Measurements from ENCODE around the gene INPP5K.
"Not testable (repeated sequence)": the region's sequence is repeated elsewhere in the genome, so short reads cannot be mapped to it uniquely, and the experiment has no call there.

The INPP5K gene

DNA sequence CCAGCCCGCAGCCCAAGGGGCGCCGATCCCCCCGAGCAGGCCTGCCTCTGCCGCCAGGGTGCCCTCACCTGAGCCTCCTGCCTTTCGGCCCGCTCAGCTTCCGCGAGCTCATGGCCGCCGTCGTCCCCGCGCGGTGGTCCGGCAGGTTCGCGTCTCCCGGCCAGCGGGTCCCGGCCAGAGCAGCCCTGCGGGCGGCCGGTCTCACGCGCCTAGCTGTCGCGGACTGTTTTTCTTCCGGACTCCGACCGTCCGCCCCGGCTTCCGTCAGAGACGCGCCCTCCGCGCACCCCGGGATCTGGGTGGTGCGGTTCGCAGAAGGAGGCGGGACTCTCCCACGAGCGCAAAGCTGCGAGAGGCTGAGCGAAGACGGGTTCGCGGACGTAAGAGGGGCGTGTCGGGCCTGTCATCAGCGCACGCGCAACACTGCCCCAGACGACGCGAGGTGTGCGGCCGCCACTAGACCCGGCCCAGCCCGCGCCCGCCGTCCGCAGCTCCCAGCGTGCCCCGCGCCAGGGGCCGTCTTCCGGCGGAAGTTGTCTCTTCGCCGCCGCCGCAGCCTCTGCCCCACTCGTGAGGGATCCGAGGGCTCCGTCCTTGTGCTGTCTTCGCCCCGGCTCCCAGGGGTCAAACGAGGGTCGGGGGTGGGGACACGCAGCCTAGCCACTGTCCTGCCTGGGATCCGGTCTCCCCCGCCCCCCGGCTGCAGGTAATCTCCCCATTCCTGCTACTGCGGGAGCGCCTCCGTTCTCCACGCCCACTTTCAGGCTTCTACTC is at the start of gene INPP5K:
TSS of gene INPP5K (minus strand) at position 225 of the 774 bp plus-strand sequence. CDS start at position 112, 113 bp downstream.
- peak; percentile 57 for DNase-seq

DNA sequence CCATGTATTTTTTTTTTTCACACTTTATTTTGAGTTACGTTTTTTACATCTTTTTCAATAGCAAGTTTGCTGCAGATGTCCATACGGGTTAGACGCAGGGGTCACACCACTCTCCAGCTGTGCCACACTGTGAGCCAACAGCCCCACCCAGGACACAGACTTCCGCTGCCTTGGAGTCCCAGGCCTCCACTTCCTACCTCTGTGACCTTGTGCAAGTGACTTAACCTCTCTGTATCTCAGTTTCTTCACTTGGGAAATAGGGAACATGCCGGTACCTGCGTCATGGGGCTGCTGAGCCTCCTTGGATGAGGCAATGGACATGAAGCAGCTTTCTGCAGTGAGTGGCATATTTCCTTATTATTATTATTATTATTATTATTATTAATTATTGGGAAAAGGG is 49.5 kb upstream of the INPP5K start:
- DNase-seq, result no peak

DNA sequence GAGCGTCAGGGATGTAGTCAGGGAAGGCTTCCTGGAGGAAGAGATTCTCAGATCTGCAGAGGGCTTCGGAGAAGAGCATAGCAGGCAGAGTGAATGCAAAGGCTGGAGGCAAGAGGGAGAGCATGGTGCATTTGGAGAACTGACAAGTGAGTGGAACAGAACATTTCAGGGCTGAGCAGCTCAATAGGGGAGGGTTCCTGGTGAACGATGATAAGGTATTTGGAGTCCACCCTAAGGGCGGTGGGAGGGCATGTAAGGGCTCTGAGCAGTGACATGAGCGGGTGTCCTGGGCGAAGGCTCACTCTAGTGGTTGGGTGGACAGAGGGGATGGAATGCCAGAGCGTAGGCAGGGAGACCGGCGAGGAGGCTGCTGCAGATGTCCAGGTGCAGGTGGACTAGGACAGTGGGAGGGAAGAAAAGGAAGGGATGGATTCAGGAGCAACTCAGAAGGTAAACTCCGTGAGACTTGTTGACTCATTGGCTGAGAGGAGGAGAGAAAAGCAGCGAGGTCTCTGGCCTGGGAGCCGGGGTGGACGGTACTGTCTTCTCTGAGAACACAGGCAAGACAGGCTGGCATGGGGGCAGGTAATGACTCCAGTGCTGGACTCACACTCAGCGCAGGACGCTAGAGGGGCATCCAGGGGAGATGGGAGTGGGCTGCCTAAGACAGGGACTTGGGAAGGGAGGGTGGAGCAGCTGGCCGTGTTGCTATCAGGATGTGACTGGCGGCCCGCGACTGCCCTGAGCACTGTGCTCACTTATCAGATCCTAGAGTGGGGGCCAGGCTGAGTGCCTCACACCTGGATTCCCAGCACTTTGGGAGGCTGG is 47.6 kb upstream of the INPP5K start:
- no peak for DNase-seq

DNA sequence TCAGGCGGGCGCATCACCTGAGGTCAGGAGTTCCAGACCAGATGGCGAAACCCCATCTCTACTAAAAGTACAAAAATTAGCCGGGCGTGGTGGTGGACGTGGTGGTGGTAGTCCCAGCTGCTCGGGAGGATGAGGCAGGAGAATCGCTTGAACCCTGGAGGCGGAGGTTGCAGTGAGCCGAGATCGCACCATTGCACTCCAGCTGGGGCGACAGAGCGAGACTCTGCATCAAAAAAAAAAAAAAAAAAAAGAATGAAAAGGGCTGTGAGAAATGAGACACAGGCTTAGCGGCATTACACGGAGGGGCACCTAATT is 47.0 kb upstream of the INPP5K start:
- DNase-seq, result not testable (repeated sequence)

DNA sequence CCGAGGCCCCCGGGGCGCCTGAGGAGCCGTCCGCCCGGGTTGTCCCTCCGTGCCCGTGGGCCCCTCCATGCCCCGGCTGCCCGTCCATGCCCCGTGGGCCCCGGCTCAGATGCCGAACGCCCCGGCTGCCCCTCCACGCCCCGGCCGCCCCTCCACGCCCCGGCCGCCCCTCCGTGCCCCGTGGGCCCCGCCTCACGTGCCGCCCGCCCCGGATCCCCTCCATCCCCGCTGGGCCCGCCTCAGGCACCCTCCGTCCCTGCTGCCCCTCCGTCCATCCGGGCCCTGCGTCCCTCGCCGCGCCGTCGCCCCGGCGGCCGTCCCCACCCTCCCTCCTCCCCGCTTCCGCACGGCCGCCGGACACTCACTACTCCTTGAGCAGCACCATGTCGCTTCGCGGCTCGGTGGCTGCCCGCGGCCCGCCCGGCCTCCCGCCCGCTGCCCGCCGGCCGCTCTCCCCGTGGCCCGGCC is 45.8 kb upstream of the INPP5K start:
- no peak for DNase-seq

DNA sequence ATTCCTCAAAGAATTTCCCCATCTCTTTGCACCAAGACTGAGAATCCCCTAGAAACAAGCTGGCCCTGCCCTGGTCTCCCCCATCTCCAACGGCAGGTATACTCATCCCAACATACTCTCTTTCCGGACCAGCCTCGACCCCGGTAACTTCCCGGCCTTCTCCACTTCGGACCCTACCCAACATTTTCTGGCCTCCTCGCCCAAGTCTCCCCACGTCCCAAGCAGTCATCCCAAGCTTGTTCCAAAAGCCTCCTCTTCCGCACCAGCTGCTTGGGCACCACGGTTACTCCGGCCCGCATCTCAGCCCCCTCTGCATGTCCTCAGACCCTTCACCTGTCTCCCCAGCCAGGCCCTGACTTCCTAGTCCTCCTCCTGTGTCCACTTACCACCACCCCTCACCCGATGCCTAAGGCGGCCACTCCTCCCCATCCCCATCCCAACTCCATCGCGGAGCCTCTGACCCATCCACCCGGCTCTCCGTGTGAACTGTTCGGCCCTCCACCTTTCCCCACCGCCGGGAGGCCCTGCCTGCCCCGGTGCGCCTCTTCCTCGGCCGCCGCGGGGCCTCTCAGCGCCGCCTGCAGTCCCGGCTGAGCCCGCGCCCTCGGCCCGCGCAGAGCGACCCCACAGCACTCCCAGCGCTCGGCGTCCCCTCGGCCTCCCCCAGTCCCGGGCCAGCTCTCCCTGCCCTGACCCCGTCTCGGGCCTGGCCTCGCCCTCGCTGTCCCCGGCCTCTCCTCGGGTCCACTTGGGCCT is 45.2 kb upstream of the INPP5K start:
- DNase-seq, result no peak

DNA sequence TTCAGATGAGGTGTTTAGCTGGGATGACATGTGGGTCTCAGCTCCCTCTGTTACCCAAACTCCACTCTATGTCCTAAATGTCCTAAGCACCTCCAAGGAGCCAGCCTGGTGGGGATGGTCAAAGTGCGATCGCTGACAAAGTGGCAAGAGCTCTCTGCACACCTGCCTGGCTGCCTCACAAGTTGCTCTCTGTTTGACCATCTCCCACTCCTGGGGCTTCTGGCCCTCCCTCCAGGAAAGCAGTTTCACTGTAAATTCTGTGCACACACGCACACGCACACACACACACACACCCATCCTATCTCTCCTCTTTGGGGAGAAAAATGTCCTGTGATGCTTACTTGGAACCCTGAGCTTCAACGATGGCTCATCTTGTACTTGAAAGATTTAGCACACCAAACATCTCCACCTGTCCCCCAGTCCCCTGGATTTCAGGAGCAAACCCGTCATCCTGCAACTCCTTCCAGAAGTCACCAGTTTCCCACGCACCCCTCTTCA is 44.5 kb upstream of the INPP5K start:
- no peak for DNase-seq

DNA sequence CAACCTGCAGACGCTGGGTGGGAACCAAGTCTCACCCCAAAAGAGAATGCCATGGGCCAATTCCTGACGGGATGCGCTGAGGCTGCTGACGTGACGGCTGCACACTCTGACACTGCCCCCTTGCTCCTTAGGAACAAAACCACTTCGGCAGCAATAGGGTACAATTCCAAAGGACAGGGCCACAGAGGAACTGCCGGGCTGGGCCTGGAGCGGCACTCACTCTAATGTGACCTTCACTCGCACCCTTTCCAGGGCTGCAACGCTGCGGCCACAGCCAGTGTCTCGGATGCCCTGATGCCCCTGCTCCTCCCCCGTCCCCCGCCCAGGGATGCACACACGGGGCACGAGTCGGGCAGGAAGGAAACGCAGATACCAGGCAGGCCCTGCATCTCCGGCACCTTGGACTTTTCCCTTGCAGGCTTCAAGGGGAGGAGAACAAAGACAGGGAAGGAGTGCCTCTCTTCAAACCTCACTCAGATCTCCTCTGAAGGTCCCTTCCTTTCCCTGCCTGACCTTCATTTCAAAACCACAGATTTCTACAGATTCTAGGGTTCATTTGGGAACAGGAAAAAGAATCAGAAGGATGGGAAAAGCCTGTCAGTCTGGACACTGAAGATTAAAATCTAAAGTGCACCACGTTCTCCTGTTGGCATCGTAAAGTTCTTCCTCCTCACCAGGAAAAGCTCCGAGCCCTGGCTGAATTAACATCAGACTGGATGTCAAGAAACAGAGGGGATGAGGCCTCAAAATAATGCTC is 43.9 kb upstream of the INPP5K start:
- no peak for DNase-seq

DNA sequence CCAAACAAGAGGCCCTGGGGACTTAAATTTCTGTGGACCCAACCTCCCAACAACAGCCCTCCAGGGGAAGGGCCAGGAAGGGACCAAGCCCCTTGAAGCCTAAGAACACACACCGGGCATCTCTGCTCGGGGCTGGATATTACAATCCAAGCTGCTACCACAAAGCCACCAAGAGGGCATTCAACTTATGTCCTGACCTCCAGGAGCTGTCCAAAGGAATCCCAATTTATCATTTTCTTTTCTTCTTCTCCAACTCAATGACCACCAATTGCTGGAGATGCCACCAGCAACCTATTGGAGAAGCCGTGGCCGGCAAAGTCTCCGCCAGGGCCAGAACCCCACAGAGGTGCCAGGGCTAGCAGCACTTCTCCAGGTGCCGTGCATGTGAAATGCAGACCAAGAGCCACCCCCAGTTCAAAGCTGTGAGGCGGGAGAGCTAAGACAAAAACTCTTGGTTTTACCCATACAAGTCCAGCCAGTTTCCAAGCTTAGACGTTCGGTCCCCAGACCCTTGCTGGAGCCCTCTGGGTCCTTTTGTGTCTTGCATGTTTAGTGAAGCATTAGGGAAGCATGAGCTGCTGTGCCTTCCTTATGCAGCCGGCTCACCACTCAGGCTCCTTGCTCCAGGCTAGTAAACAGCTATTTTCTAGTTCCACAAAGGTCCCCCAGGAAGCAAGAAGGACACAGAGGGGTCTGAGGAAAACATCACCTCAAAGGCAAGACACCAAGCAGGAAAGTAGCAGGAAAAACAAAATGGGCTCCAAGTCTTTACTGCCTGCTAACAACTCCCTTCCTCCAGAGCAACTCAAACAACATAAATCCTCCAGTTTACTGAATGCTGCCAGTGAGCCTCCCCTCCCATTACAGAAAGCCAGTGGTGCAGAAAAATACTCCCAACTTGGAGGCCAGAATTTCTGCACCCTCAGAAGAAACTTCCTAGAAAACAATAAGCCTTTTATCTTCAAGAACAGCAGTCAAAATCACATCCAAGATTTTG is 42.9 kb upstream of the INPP5K start:
- DNase-seq, result no peak

DNA sequence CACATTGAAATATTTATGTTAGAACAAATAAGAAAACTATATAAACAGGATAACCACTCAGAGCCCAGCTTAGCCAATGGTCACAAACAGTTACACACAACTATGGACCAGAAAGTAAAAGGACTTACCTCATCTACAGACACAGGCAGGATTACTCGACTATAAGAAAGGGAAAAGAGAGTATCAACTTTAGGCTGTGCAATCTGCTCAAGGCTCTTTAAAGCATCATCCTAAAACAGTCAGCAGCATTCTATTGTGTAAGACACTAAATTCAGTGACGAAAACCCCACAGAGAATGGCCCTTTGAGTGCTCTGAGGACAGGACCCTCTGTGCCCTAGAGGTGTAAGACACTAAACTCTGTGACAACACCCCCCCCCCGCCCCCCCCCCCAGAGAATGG is 42.0 kb upstream of the INPP5K start:
- no peak for DNase-seq

DNA sequence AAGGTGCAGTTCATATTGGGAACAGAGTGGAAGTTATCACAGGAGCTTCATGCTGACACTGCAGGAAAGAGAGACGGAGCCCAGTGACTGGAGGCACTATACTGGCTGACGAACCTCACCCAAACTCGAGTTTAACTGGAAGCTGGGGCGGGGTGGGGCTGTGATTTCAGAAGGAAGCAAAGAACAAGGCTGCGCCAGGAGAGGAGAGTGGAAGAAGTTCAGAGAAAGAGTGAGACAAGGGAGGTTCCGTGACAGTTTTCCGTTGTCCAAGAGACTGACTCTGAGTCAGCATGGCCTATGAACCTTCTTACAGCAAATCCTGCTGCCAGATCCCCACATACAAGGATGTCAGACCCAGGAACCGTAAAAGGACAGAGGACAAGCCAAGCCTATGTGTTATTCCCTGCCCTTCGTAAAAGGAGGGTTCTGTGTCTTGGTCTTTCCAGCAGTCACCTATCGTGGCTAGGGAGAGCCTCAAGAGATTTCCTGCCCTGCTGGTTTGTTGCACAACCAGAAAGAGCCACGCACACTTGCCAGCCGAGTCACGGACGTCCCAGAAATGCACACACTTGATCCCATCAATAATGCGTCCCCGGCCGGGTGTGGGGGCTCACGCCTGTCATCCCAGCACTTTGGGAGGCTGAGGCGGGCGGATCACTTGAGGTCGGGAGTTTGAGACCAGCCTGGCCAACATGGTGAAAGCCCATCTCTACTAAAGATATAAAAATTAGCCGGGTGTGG is 41.1 kb upstream of the INPP5K start:
- no peak for DNase-seq

DNA sequence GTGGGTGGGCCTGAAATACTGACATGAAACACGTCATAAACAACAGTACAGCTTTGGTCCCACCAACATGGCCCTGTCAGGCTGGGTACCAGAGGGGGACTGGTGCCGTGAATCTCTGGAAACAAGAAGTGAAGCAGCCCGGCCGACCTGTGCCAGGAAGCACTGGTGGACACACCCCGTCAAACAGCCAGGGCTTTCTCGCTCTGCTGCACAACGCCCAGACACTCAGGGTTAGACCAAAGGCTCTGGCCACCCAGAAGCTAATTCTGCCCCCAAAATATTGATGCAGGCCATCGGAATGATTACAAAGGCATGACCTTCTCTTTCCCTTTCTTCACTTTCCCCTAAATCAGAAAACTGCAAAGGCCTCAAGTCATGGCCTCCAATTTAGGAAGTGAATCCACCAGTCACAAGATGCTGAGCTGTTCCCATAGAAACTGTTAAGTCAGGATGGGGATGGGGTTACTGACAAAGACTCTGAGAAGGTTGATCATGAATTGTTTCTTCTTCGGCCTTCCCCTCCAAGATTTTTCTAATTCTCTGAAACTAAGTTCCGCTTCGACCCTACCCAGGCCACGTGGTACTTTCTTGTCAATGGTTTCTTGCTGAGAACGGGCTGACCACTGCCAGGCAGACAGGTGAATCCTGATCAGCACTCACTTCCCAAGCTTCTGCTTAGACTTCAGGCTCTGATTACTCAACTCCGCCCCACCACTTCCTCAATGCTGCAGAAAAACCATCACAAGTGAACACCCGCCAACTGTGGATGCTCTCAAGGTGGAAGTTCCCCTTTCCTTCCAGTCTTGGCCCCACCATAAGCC is 39.4 kb upstream of the INPP5K start:
- no peak for DNase-seq

DNA sequence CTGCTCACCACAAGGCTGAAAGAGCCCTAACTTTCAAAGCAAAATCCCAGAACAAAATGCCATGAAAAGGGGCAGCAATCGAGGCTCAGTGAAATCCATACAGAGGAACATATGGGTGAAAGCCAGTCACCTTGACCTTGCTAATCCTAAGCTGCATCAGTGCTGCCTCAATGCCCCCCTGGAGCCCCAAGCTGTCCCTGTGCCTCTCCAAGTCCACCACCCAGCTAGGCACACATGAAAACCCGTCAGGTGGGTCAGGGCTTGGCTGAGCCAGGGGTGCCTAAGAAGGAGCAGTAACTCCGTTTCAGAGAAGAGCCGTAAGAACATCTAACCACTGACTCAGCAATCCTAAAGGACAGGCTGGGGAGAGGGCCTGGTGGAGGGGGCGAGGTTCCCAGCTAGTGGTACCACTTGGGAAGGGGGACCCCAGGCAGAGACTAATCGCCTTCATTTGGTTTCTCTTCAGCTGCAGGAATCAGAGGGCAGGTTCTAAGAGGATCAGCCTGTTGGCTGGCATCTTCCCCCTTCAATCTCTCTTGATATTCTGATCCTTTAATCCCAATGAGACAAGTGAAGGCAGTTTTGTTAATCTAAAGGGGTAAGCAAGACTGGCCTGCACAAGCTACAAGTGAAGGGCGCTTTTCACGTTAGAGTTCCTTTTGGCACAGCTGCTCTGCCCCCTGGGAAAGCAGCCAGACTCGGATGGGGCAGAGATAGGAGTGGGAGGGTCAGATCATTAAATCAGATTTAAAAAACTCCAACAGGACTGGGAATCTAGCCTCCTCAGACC is 38.5 kb upstream of the INPP5K start:
- no peak for DNase-seq

DNA sequence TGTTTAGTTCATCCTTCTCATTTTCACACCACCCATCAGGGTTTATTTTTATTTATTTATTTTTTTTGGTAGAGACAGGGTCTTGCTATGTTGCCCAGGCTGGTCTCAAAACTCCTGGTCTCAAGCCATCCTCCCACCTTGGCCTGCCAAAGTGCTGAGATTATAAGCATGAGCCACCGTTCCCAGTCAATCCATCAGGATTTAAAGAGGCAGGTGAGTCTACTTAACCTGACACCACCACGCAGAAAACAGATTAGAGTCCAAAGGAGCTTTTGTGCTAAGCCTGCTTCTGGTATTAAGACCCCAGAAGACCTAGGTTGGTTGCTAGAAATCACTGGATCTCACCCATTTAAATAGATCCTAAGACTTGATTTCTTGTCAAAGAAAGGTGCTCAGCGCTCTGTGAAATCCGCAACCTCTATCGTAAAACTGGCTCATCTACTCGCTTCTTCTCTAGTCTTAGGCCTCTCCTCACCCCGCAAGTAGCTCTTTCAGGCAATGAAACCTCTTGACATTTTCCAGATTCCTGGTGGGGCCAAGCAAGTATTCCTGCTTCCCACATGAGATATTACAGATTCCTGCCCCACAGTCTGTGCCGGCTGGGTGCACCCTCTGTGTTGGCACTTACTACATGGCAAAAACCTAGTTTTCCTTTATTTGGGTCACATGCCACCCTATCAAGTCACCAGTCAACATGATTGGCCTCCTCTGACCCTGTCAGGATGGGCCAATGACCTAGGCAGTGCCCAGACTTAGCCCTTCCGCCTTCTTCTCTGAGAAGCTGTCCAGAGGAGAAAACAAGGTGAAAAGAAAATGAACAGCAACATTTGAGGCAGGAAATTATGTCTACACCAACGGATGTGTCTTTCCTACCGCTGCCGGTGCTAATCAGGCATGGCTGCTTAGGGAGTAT is 37.2 kb upstream of the INPP5K start:
- DNase-seq, result no peak

DNA sequence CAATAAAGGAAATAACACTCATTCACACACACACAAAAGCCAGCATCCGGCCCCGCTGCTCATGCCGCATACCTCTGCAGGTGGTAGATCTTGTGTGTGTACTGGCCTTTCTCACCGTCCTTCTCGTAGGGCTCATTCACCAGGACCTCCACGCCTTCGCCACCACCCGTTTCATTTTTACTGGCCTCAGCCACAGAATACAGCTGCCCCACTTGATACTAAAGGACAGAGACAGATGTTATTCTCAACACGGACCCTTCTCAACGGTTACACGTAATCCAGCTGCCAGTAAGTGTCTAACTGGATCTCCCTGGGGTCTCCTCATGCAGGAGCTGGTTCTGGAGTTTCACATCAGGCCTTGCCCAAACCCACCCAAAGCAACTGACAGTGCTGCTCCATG is 36.5 kb upstream of the INPP5K start:
- DNase-seq, result no peak

DNA sequence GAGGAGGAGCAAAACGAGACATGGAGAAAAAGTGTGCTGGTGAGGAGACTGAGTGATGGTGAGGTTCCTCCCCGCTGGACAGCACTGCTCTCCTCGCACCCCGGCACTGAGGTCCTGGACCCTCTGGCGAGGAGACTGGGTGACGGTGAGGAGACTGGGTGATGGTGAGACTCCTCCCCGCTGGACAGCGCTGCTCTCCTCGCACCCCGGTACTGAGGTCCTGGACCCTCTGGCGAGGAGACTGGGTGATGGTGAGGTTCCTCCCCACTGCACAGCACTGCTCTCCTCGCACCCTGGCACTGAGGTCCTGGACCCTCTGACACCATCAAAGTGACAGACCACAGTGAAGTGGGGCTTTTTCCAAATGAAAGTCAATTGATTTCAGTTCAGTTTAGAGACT is 35.3 kb upstream of the INPP5K start:
- no peak for DNase-seq

DNA sequence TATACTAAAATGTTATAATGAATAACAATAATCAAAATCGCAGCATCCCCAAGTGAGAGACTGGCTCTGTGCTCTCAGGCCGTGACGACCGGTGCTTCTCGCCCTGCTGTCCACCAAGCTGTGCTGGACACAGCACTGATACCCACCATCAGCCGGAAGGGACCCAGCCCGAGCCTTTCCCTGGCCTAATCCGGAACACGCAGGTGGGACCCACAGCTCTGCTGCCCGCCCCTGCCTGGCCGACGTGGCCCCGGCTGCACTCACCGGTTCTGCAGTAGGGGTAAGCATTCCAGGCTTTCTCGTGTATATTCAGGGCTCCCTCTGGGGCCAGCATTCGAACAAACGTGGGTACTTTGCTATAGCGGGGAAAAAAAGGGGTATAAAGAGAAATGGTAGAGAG is 31.6 kb upstream of the INPP5K start:
- DNase-seq, result no peak
